SK-N-MC (cell line): Measurements from ENCODE around the gene RBM26.

Experiments
- EZH2 ChIP-seq: fragments of 200-600 bp; sonication (generic); IDR thresholded peaks from one replicate; pipeline ENCODE4 v1.6.1; 2017; ENCODE audit warnings: antibody characterized with exemption
- FOXP2 ChIP-seq: optimal IDR thresholded peaks from 2 replicates; pipeline ENCODE3; 2011; ENCODE audit warnings: mild to moderate bottlenecking, moderate library complexity; ENCODE audit not compliant: insufficient read depth; ENCODE audit errors: extremely low read length, control extremely low read depth
- POLR2AphosphoS5 ChIP-seq: IDR thresholded peaks from 2 replicates; pipeline ENCODE4 v1.6.1; 2012; ENCODE audit warnings: mild to moderate bottlenecking, low read depth, low read length, borderline replicate concordance

- TF ChIP-seq POLR2AphosphoS5 (no peak), EZH2 (no peak), FOXP2 (no peak)
Measured at GRCh38 chr13:79442706-79443105, 36.7 kb upstream of the RBM26 start.
